ENCODE measurements around the gene ERP27.

DNA sequence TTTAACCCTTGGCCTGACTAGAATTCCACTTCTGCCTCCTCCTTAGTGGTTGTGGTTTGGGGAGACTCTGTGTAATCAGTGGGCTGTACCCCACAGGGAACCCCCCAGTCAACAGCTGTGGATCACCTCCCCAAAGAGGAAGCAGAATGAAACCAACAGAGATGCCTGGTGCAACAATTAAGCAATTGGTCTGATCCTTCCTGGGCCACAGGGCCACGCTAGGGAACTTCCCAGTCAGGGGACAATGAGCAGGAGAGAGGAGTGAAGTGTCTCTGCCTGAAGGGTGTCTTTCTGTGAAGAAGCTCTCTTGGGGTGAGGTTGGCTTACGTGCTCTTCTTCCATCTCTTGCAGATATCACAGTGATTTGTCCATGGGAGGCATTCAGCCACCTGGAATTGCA is 42.7 kb upstream of the ERP27 start:
- TF ChIP-seq, protein P1, sequence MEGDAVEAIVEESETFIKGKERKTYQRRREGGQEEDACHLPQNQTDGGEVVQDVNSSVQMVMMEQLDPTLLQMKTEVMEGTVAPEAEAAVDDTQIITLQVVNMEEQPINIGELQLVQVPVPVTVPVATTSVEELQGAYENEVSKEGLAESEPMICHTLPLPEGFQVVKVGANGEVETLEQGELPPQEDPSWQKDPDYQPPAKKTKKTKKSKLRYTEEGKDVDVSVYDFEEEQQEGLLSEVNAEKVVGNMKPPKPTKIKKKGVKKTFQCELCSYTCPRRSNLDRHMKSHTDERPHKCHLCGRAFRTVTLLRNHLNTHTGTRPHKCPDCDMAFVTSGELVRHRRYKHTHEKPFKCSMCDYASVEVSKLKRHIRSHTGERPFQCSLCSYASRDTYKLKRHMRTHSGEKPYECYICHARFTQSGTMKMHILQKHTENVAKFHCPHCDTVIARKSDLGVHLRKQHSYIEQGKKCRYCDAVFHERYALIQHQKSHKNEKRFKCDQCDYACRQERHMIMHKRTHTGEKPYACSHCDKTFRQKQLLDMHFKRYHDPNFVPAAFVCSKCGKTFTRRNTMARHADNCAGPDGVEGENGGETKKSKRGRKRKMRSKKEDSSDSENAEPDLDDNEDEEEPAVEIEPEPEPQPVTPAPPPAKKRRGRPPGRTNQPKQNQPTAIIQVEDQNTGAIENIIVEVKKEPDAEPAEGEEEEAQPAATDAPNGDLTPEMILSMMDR (IDR thresholded peaks at IDR 0.05 in 8 of 11, conservative IDR thresholded peaks at IDR 0.05 in 3 of 11), result no peak
- TF ChIP-seq POLR2A (IDR thresholded peaks at IDR 0.05) (no peak), POLR2AphosphoS5 (IDR thresholded peaks at IDR 0.05) (peak in 1 of 3 donors; percentile 63)
